Peyer's patch (tissue), 4 donors: ENCODE measurements around the gene TARS1.

ENCODE experiments used
- POLR2A ChIP-seq, 2 donors: fragments of 450-650 bp; IDR thresholded peaks; one replicate each; pipeline ENCODE4 v1.5.1; 2017; ENCODE audit warnings: antibody characterized with exemption in 2 of 2, mild to moderate bottlenecking in 2 of 2, moderate library complexity in 2 of 2
- TF ChIP-seq, protein P1 (sequence below), 6 experiments: fragments of 450-650 bp in 4 of 6; fragments of 200-600 bp in 2 of 6; sonication (generic) in 1 of 6; IDR thresholded peaks; one replicate each; pipeline ENCODE4 v1.5.1; 2017 to 2019; ENCODE audit warnings: antibody characterized with exemption in 6 of 6, mild to moderate bottlenecking in 3 of 6, moderate library complexity in 1 of 6

DNA sequence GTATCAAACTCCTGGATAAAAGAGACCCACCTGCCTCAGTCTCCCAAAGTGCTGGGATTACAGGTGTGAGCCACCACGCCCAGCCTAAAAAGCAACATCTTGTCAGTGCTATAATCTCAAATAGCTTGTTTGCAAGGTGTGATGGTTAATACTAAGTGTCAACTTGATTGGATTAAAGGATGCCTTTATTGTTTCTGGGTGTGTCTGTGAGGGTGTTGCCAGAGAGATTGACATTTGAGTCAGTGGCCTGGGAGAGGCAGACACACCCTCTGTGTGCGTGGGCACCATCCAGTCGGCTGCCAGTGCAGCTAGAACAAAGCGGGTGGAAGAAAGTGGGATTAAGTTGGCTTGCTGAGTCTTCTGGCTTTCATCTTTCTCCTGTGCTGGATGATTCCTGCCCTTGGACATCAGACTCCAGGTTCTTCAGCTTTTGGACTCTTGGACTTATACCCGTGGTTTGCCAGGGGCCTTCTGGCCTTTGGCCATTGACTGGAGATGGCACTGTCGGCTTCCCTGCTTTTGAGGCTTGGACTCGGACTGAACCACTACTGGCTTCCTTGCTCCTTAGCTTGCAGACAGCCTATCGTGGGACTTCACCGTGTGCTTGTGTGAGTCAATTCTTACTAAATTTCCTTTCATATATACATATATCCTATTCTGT lies 28.1 kb downstream of the TARS1 start:
- TF ChIP-seq, protein P1, sequence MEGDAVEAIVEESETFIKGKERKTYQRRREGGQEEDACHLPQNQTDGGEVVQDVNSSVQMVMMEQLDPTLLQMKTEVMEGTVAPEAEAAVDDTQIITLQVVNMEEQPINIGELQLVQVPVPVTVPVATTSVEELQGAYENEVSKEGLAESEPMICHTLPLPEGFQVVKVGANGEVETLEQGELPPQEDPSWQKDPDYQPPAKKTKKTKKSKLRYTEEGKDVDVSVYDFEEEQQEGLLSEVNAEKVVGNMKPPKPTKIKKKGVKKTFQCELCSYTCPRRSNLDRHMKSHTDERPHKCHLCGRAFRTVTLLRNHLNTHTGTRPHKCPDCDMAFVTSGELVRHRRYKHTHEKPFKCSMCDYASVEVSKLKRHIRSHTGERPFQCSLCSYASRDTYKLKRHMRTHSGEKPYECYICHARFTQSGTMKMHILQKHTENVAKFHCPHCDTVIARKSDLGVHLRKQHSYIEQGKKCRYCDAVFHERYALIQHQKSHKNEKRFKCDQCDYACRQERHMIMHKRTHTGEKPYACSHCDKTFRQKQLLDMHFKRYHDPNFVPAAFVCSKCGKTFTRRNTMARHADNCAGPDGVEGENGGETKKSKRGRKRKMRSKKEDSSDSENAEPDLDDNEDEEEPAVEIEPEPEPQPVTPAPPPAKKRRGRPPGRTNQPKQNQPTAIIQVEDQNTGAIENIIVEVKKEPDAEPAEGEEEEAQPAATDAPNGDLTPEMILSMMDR (IDR thresholded peaks at IDR 0.05), result no peak
- TF ChIP-seq POLR2A (IDR thresholded peaks at IDR 0.05), result no peak
